KMS-11 (cell line): ENCODE data around the gene UBE2O.

Experiments
- H2AFZ ChIP-seq: fragments of 200-600 bp; sonication (generic); 2 replicates; pipeline ENCODE4 v1.6.1; 2016; ENCODE audit warnings: antibody characterized with exemption, mixed run types, low read depth
- H3K27ac ChIP-seq: fragments of 200-600 bp; sonication (generic); 2 replicates; pipeline ENCODE4 v1.6.1; 2016; ENCODE audit warnings: mild to moderate bottlenecking, mixed run types
- H3K27me3 ChIP-seq: fragments of 200-600 bp; sonication (generic); 2 replicates; pipeline ENCODE4 v1.6.1; 2017; ENCODE audit warnings: mild to moderate bottlenecking, low read depth, mixed run types, moderate library complexity; ENCODE audit not compliant: insufficient read depth
- H3K36me3 ChIP-seq: fragments of 200-600 bp; sonication (generic); 2 replicates; pipeline ENCODE4 v1.6.1; 2017; ENCODE audit warnings: mild to moderate bottlenecking, mixed run types; ENCODE audit not compliant: insufficient read depth
- H3K4me1 ChIP-seq: fragments of 200-600 bp; sonication (generic); 2 replicates; pipeline ENCODE4 v1.6.1; 2016; ENCODE audit warnings: mild to moderate bottlenecking, low read depth, mixed run types; ENCODE audit not compliant: poor library complexity, severe bottlenecking
- H3K4me2 ChIP-seq: fragments of 200-600 bp; sonication (generic); 2 replicates; pipeline ENCODE4 v1.7.0; 2016; ENCODE audit warnings: mild to moderate bottlenecking, mixed run types
- H3K4me3 ChIP-seq: fragments of 200-600 bp; sonication (generic); IDR thresholded peaks from 2 replicates; pipeline ENCODE4 v1.6.1; 2017; ENCODE audit warnings: low read depth, low read length, mixed read lengths; ENCODE audit not compliant: insufficient read depth
- H3K79me2 ChIP-seq: fragments of 200-600 bp; sonication (generic); 2 replicates; pipeline ENCODE4 v1.6.1; 2016; ENCODE audit warnings: low read depth, mixed run types; ENCODE audit not compliant: insufficient read depth
- H3K9ac ChIP-seq: fragments of 200-600 bp; sonication (generic); 2 replicates; pipeline ENCODE4 v1.6.1; 2016; ENCODE audit warnings: mild to moderate bottlenecking, mixed run types
- H4K20me1 ChIP-seq: fragments of 200-600 bp; sonication (generic); 2 replicates; pipeline ENCODE4 v1.6.1; 2016; ENCODE audit warnings: mild to moderate bottlenecking, mixed run types; ENCODE audit not compliant: insufficient read depth
- TF ChIP-seq, protein P1 (sequence below): fragments of 200-600 bp; sonication (generic); conservative IDR thresholded peaks from 2 replicates; pipeline ENCODE4 v1.6.1; 2017; ENCODE audit warnings: low read depth, mild to moderate bottlenecking, antibody characterized with exemption, low read length, moderate library complexity, mixed read lengths

The UBE2O gene

DNA sequence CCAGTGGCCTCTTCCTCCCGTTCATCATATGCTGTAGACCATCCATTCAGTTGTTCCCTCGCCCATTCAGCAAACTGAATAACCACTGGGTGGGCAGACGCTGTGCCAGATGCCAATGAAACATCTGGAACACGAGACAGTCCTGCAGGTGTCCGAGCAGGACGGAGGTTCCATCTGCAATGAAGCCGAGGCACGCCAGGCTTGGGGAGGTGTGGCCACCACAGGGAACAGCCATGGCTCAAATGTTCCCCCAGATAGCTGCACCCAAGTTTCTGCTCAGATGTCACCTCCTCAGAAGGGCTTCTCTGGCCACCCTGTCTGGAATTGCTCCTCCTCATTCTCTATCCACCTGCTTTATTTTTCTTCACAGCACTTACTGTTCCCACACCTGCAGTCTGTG is 30.5 kb downstream of the UBE2O start:
- no peak overlapping the region for H3K27ac ChIP-seq
- no peaks in the 10 kb centered on the region for H4K20me1 ChIP-seq
- H2AFZ ChIP-seq: no peak overlapping the region
- TF ChIP-seq, protein P1, sequence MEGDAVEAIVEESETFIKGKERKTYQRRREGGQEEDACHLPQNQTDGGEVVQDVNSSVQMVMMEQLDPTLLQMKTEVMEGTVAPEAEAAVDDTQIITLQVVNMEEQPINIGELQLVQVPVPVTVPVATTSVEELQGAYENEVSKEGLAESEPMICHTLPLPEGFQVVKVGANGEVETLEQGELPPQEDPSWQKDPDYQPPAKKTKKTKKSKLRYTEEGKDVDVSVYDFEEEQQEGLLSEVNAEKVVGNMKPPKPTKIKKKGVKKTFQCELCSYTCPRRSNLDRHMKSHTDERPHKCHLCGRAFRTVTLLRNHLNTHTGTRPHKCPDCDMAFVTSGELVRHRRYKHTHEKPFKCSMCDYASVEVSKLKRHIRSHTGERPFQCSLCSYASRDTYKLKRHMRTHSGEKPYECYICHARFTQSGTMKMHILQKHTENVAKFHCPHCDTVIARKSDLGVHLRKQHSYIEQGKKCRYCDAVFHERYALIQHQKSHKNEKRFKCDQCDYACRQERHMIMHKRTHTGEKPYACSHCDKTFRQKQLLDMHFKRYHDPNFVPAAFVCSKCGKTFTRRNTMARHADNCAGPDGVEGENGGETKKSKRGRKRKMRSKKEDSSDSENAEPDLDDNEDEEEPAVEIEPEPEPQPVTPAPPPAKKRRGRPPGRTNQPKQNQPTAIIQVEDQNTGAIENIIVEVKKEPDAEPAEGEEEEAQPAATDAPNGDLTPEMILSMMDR: no peak
- peaks cover 25% of the 10 kb centered on the region; the same call in 1 of the 2 replicates for H3K79me2 ChIP-seq
- no peaks in the 10 kb centered on the region for H3K36me3 ChIP-seq
- no peaks in the 10 kb centered on the region for H3K27me3 ChIP-seq
- no peak overlapping the region for H3K9ac ChIP-seq
- H3K4me1 ChIP-seq: peaks cover 27% of the 10 kb centered on the region
- no peak overlapping the region for H3K4me2 ChIP-seq
- H3K4me3 ChIP-seq: no peak overlapping the region

DNA sequence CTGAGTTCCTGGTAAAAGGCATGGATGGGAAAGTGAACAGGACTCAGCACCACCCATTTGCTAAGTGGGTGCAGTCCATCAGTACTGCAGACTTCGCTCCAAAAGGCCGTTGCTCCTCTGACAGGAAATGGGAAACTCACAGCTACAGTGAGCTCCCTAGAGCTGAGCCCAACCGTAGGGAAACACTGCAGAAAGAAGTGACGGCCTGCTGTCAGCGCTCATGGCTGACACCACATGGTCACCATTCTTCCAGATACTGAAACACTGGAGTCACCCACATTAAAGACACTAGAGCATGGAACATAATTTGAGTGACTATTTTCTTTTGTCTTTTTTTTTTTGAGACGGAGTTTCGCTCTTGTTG is 31.9 kb downstream of the UBE2O start:
- Histone ChIP-seq H2AFZ (no peak overlapping the region), H3K4me2 (peak overlapping the region; percentile 53; the same call in 1 of the 2 replicates), H3K27ac (peak overlapping the region; percentile 23; the same call in 1 of the 2 replicates), H3K79me2 (peaks cover 35% of the 10 kb centered on the region; the same call in 1 of the 2 replicates), H3K9ac (no peak overlapping the region), H3K27me3 (no peaks in the 10 kb centered on the region), H4K20me1 (no peaks in the 10 kb centered on the region), H3K4me3 (no peak overlapping the region), H3K36me3 (no peaks in the 10 kb centered on the region), H3K4me1 (peaks cover 27% of the 10 kb centered on the region)
- TF ChIP-seq, protein P1: no peak

DNA sequence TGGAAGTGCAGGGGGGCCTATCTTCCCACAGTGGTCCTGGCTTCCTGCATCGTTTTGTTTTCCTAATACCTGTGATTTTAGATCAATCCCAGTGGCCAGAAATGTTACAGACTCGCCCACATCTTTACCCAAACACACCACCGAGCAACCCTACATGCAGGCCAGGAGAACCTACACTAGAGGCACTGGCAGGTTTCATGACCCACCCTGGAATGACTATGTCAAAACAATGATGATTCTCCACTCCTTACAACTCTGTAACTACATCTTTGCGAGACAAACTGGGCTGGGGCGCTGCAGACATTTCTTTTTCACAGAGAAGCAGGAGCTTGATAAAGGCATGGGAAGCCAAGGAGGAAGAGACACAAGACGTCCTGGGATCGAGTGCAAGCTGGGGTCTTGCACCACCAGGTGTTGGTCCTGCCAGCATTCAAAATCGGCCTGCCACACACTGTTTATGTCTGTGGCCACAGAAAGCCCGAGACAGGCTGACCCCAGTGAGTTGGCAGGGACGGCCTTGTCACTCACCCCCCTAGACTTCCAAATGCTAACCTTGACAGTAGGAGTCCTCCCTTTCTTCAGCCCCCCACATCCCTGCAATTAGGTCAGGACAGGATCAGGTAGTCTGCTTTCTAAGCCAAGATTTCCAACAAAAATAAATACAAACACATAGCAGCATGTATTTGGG is 32.5 kb downstream of the UBE2O start:
- H3K36me3 ChIP-seq: no peaks in the 10 kb centered on the region
- no peak overlapping the region for H3K4me3 ChIP-seq
- no peak overlapping the region for H3K9ac ChIP-seq
- H2AFZ ChIP-seq: no peak overlapping the region
- H3K4me2 ChIP-seq: peak overlapping the region; percentile 53
- H3K79me2 ChIP-seq: peaks cover 31% of the 10 kb centered on the region; the same call in 1 of the 2 replicates
- H3K27ac ChIP-seq: peak overlapping the region; percentile 23
- peaks cover 27% of the 10 kb centered on the region for H3K4me1 ChIP-seq
- TF ChIP-seq, protein P1: no peak
- H4K20me1 ChIP-seq: no peaks in the 10 kb centered on the region
- no peaks in the 10 kb centered on the region for H3K27me3 ChIP-seq

DNA sequence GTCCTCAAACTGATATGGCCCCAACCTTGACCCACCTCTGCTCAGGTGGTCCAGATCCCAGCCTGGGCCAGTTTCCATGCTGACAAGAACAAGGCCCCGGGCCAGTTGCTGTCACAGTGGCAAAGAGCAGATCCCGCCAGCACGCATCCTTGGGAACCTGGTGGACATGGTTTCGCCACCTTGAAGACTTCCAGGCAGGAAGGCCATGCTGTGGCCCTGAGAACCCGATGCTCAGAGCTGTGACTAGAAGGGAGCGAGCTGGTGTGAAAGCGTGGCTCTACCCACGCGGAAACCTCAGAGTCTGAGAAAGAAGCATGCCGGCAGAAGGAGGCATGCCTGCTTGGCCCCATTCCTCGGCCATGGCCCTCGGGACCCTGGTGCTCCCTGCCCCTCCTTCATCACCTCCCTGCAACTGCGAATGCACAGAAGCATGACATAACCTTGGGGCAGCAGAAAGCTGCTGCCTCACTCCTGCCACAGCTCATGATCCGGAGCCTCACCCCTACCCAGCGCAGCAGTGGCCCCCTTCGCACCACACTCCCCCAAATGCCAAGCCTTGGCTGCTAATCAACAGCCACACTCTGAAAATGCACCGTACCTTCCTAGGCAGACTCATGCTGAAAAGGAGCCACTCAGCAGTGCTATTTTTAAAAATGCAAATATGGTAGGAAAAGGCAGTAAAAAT is 33.2 kb downstream of the UBE2O start:
- Histone ChIP-seq H3K4me2 (peak overlapping the region; percentile 53), H3K4me3 (no peak overlapping the region), H3K79me2 (peaks cover 30% of the 10 kb centered on the region; the same call in 1 of the 2 replicates), H4K20me1 (no peaks in the 10 kb centered on the region), H3K27ac (peak overlapping the region; percentile 23), H3K27me3 (no peaks in the 10 kb centered on the region), H3K36me3 (no peaks in the 10 kb centered on the region), H3K9ac (no peak overlapping the region), H3K4me1 (peaks cover 27% of the 10 kb centered on the region), H2AFZ (no peak overlapping the region)
- TF ChIP-seq, protein P1: no peak
